LNCAP (cell line): ENCODE results near the gene SPSB2.

Experiments
- TF ChIP-seq, protein P1 (sequence below): fragments of 450-650 bp; IDR thresholded peaks from 2 replicates; pipeline ENCODE4 v1.5.1; 2017; ENCODE audit warnings: mild to moderate bottlenecking

SPSB2 gene

DNA sequence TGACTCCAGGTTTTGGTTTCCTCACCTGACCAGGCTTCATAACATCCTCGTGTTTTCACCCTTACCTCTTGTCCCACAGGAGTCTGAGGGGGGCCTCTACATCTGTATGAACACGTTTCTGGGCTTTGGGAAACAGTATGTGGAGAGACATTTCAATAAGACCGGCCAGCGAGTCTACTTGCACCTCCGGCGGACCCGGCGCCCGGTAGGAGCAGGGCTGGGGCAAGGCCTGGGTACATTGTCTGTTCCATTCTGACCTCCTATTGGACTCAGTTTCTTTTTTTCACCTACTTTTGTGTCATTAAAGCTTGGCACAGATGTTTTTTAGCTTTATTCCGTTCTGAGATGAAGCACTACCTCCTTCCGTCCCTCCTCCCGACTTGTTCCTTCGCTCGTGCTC is 17.8 kb downstream of the SPSB2 start:
- TF ChIP-seq, protein P1, sequence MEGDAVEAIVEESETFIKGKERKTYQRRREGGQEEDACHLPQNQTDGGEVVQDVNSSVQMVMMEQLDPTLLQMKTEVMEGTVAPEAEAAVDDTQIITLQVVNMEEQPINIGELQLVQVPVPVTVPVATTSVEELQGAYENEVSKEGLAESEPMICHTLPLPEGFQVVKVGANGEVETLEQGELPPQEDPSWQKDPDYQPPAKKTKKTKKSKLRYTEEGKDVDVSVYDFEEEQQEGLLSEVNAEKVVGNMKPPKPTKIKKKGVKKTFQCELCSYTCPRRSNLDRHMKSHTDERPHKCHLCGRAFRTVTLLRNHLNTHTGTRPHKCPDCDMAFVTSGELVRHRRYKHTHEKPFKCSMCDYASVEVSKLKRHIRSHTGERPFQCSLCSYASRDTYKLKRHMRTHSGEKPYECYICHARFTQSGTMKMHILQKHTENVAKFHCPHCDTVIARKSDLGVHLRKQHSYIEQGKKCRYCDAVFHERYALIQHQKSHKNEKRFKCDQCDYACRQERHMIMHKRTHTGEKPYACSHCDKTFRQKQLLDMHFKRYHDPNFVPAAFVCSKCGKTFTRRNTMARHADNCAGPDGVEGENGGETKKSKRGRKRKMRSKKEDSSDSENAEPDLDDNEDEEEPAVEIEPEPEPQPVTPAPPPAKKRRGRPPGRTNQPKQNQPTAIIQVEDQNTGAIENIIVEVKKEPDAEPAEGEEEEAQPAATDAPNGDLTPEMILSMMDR: no peak

DNA sequence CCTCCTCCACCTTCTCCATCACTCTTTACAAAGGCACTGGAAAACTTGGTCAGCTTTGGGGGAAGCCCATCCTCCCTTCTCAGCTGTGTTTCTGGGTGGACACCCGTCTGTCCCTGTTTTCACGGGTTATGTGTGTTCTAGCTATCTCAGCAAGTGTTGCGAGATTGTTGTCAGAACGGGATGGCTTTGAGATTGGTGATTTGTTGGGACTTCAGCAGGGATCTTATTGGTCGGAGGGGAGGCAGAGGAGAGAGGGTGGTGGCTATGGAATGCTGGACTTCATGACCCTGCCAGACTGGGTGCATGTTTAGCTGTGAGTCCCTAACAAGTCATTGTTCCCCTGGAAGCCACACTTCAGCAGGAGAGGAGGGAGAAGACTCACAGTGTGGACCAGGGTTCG is 19.1 kb downstream of the SPSB2 start:
- TF ChIP-seq, protein P1: no peak

DNA sequence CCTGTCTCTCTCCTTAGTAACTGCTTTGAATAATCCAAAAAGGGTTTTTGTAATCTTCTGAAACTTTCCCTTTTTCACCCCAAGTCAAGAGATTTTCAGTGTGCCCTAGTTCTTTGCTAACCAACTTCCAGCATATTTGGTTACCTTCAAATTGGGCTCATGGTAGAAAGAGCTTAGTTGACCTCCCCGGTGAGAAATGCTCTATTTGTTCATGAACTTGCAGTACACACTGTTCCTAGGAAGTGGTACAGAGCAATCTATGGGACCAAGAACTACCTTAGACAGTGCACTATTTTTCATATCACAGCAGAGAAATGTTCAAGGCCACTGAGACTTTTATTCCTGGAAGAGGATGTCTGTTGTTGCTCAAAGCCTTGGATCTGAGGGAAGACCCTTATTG is 19.5 kb downstream of the SPSB2 start:
- TF ChIP-seq, protein P1: no peak

DNA sequence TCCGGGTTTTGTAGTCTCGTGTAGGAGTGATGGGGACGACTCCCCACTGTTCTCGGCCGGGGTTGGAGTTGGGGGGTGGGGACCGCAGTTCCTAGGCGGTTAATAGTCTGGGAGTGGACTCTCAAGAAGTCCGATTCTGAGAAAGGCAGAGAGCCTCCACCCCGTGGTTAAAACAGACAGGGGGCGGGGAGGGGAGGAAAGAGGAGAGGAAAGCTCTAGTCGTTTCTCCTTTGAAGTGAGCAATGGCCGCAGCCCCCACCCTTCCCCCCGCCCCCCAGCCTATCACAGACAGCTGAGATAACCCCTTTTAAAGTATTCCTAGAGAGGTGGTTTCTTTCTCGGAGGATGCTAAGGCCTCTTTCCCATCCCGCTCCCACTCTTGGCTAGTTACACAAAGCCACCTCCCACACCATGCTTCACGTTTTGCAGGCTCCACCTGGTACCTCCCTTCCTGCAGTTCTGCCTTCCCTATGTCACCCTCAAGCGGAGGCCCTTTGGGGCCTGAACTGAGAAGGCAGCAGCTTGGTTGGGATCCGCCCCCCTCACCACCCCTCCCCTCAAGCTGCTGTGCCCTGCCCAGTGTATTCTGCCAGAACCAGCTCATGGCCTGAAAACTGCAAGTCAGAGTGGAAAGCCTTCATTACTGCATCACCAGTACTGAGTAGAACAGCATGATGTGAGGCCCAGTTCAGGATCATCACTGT is 20.3 kb downstream of the SPSB2 start:
- TF ChIP-seq, protein P1: no peak

DNA sequence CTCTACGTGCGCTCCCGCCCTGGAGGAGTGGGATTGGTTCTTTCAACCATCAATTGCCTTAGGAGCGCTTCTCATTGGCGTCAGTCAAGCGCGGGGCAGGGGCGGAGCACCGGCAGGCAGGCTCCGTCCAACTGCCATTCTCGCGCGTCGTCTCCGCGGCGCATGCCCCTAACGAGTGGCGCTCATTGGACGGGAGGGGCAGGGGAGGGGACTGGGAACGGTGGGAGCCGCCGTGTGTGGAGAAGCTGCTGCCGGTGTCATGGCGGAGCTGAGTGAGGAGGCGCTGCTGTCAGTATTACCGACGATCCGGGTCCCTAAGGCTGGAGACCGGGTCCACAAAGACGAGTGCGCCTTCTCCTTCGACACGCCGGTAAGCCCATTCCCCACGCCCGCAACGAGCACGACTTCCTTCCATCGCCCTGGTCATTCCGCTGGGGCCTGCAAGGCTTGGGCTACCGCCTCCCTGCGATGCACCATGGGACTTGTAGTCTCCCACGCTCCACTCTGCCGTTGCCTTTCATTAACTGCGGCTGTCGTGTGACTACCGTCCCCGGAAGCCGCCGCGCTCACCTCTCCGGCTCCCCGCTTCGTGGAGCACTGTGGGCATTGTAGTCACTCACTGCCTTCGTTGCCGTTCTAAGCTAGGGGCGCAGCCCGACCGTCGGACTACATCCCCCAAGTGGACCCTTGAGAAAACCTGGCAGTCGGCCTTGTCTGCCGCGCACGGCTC is 21.0 kb downstream of the SPSB2 start, which contains the start of gene USP5:
TSS of gene USP5 (plus strand) at position 230 of the 730 bp plus-strand sequence. CDS start at position 260, 30 bp downstream.
- TF ChIP-seq, protein P1: no peak

DNA sequence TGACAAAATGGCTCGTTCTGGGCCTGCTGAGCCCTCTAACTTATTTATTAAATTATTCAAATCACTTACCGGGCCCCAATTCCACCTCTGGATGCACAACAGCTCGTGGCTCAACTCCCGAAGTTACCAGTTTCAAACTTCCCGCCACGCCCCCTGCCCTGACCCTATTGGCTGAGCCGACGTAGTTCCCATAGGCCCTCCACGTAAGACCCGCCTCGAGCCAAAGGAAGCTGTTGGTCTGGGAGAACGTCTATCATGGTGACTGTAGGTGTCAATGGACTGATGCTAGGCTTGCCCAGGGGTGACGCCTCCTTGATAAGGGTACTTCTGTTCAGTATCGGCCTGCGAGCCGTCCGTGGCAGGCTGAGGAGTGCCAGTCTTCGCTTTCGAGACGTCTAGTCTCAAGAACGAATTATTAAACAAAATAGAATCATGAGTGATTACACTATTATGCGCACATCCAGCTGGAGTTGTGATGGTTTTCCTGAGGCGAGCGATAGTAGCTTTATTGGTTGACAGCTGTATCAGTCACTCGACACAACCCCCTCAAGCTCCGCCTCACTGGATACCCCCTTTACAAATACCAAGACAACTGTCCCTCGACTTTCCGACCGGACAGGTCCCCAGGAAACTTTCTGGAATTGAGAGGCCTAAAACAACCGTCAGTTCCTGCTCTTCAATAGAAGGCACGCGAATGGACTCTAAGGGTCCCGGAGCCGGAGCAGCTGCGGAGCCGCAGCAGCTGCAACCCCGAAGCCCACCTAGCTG is 21.8 kb downstream of the SPSB2 start, which contains the start of gene CDCA3:
TSS of gene CDCA3 (minus strand) at position 134 of the 768 bp plus-strand sequence. CDS start 334 bp downstream, outside the sequence.
- TF ChIP-seq, protein P1: no peak

DNA sequence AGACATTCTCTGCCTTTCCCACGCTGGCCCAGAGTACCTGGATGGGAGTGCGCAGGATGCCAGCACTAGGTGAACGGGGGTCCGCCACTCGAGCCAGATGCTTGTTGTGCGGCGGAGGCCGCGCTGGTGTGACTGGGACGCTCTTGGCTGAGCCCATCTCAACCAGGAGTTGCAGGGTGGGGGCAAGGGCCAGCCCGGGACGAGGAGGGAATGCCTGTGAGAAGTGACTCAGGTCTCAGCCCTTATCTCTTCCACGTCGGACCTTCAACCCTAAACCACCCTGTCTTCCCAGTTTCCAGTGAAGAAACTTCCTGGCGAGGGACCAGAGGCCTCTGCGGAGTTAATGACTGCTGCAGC is 22.3 kb downstream of the SPSB2 start:
- TF ChIP-seq, protein P1: no peak
